Measurements from ENCODE around the gene GNB1L. TPM values are rescaled to one million over a fixed set of nuclear protein-coding genes. Genes with fewer than 3 reads are reported as not detected.

The GNB1L gene
- total RNA-seq, 1 experiment from 2014 or later: 12.2 TPM

GRCh38 chr22:19783586-19784383, 70.9 kb downstream of the GNB1L start:
- Histone ChIP-seq H3K4me1 (ENCODE audit: control insufficient read depth, insufficient read depth, low read length) (peaks cover 8% of the 10 kb centered on the region), H3K9me3 (ENCODE audit: control insufficient read depth, insufficient read depth, low read depth, low read length) (no peaks in the 10 kb centered on the region), H3K27me3 (ENCODE audit: control insufficient read depth, insufficient read depth, low read length) (no peaks in the 10 kb centered on the region), H3K4me3 (ENCODE audit: low read depth in 2 of 2, low read length in 2 of 2) (no peak overlapping the region), H3K36me3 (ENCODE audit: control insufficient read depth, insufficient read depth, low read length) (no peaks in the 10 kb centered on the region), H3K27ac (ENCODE audit: low read length) (no peak overlapping the region)
- BruUV-seq (replicated peaks): no TSS peak
- no peak for ATAC-seq
- ChIA-PET POLR2A (no interaction called here), CTCF (no interaction called here)
- no peak for TF ChIP-seq SIN3A (IDR thresholded peaks at IDR 0.05; ENCODE audit: borderline replicate concordance, insufficient read depth, low read depth, low read length)
- no peak for TF ChIP-seq POLR2AphosphoS5 (IDR thresholded peaks at IDR 0.05; ENCODE audit: low read depth, low read length)
- no peak for TF ChIP-seq TCF7L2 (IDR thresholded peaks at IDR 0.05; ENCODE audit: low read depth, low read length)
- TF ChIP-seq CTCF (IDR thresholded peaks at IDR 0.05): no peak
- no peak for TF ChIP-seq REST (IDR thresholded peaks at IDR 0.05; ENCODE audit: insufficient read depth in 1 of 2, low read depth in 2 of 2, low read length in 1 of 2)
- intact Hi-C loops (cut with micrococcal nuclease; ENCODE audit: unreplicated experiment): no loop called here
- in situ Hi-C loops (cut with HindIII; ENCODE audit: low pct_unique_long_range_greater_than_20kb, low sequenced_read_pairs): no loop called here
- no peak for DNase-seq (ENCODE audit: low read depth, low spot score)

- Histone ChIP-seq H3K36me3 (ENCODE audit: control insufficient read depth, insufficient read depth, low read length) (no peaks in the 10 kb centered on the region), H3K4me3 (ENCODE audit: low read depth in 2 of 2, low read length in 2 of 2) (no peak overlapping the region), H3K9me3 (ENCODE audit: control insufficient read depth, insufficient read depth, low read depth, low read length) (no peaks in the 10 kb centered on the region), H3K27ac (ENCODE audit: low read length) (no peak overlapping the region), H3K4me1 (ENCODE audit: control insufficient read depth, insufficient read depth, low read length) (peaks cover 8% of the 10 kb centered on the region), H3K27me3 (ENCODE audit: control insufficient read depth, insufficient read depth, low read length) (no peaks in the 10 kb centered on the region)
- BruUV-seq (replicated peaks): no TSS peak
- in situ Hi-C loops (cut with HindIII; ENCODE audit: low pct_unique_long_range_greater_than_20kb, low sequenced_read_pairs) (no loop called here), intact Hi-C loops (cut with micrococcal nuclease; ENCODE audit: unreplicated experiment) (no loop called here)
- ATAC-seq (no peak), DNase-seq (ENCODE audit: low read depth, low spot score) (no peak)
- POLR2A ChIA-PET: interaction anchor here (0.6 kb wide), 1 partner anchor 47 kb away, joined by 3 read pairs; no protein-coding TSS in a partner anchor
- CTCF ChIA-PET: no interaction called here
- no peak for TF ChIP-seq SIN3A (IDR thresholded peaks at IDR 0.05; ENCODE audit: borderline replicate concordance, insufficient read depth, low read depth, low read length)
- no peak for TF ChIP-seq TCF7L2 (IDR thresholded peaks at IDR 0.05; ENCODE audit: low read depth, low read length)
- TF ChIP-seq POLR2AphosphoS5 (IDR thresholded peaks at IDR 0.05; ENCODE audit: low read depth, low read length): no peak
- TF ChIP-seq CTCF (IDR thresholded peaks at IDR 0.05): no peak
- no peak for TF ChIP-seq REST (IDR thresholded peaks at IDR 0.05; ENCODE audit: insufficient read depth in 1 of 2, low read depth in 2 of 2, low read length in 1 of 2)
Measured at GRCh38 chr22:19782533-19782932, 72.1 kb downstream of the GNB1L start.

Data from Panc1 (cell line).